Progenitor cell of endocrine pancreas (in vitro differentiated cells): ENCODE measurements around the gene VPS8. TPM values are rescaled to one million over a fixed set of nuclear protein-coding genes. Genes with fewer than 3 reads are reported as not detected.

ENCODE experiments used
- DNase-seq: peaks from one replicate; pipeline ENCODE4 v3.0.0; 2021; ENCODE audit warnings: low spot score; ENCODE audit not compliant: unreplicated experiment
- H3K27ac Mint-ChIP-seq: 2 replicates; pipeline ENCODE4 v1.8.0; 2021; ENCODE audit warnings: mild to moderate bottlenecking, moderate library complexity, mixed read lengths
- H3K27me3 Mint-ChIP-seq: 2 replicates; pipeline ENCODE4 v1.8.0; 2021; ENCODE audit warnings: mixed read lengths
- H3K36me3 Mint-ChIP-seq: 2 replicates; pipeline ENCODE4 v1.8.0; 2022; ENCODE audit warnings: mixed read lengths; ENCODE audit not compliant: insufficient read depth
- H3K4me1 Mint-ChIP-seq: 2 replicates; pipeline ENCODE4 v1.8.0; 2021; ENCODE audit warnings: low read depth, mixed read lengths
- H3K4me3 Mint-ChIP-seq: 2 replicates; pipeline ENCODE4 v1.8.0; 2021; ENCODE audit warnings: low read depth, mild to moderate bottlenecking, moderate library complexity, mixed read lengths
- H3K9me3 Mint-ChIP-seq: 2 replicates; pipeline ENCODE4 v1.8.0; 2021; ENCODE audit warnings: low read depth, mixed read lengths
- total RNA-seq: library from RNA; stranded (reverse); gene quantifications from 2 replicates; pipeline ENCODE4 v1.2.1, GENCODE V29; 2021
- TF ChIP-seq, protein P1 (sequence below): fragments of 200-600 bp; sonication (generic); IDR thresholded peaks from one replicate; pipeline ENCODE4 v1.5.0; 2021; ENCODE audit warnings: antibody characterized with exemption, mild to moderate bottlenecking; ENCODE audit not compliant: unreplicated experiment

VPS8 gene
- total RNA-seq, 1 donor from 2014 or later = 89.4 TPM

DNA sequence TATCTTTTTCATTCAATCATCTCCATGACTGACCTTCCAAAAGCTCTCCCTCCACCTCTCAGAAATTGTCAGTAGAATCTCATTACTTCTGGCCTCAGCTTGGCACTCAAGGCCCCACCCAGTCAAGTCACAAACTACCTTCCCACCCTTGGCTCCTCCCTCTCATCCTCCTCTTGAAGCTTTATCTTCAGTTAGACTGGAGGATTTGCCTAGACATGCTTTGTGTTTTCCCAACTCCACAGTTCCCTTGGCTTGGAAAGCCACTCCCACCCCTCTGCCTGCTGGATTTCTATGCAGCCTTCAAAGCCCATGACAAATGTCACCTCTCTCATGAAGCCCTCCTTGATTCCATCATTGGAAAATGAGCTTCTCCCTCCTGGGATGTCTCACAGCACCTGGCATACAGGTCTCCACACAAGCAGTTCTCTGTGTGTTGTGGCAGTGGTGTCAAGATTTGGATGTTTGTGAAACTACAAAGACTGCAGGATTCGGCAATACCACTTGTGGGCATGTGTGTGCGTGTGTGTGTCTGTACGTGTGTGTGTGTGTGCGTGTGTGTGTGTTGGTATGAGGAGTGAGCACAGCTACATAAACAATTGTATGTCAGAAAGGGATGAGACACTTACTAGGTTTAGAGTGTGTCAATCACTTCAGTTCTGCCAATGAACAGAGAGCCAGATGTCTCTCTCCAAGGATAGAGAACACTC, 45.3 kb upstream of the VPS8 start:
- H3K4me1 Mint-ChIP-seq = peaks cover 8% of the 10 kb centered on the region
- peaks cover 68% of the 10 kb centered on the region for H3K27me3 Mint-ChIP-seq
- no peaks in the 10 kb centered on the region for H3K9me3 Mint-ChIP-seq
- H3K27ac Mint-ChIP-seq = peak overlapping the region; percentile 9
- no peak overlapping the region for H3K4me3 Mint-ChIP-seq
- no peaks in the 10 kb centered on the region for H3K36me3 Mint-ChIP-seq
- no peak for DNase-seq
- TF ChIP-seq, protein P1, sequence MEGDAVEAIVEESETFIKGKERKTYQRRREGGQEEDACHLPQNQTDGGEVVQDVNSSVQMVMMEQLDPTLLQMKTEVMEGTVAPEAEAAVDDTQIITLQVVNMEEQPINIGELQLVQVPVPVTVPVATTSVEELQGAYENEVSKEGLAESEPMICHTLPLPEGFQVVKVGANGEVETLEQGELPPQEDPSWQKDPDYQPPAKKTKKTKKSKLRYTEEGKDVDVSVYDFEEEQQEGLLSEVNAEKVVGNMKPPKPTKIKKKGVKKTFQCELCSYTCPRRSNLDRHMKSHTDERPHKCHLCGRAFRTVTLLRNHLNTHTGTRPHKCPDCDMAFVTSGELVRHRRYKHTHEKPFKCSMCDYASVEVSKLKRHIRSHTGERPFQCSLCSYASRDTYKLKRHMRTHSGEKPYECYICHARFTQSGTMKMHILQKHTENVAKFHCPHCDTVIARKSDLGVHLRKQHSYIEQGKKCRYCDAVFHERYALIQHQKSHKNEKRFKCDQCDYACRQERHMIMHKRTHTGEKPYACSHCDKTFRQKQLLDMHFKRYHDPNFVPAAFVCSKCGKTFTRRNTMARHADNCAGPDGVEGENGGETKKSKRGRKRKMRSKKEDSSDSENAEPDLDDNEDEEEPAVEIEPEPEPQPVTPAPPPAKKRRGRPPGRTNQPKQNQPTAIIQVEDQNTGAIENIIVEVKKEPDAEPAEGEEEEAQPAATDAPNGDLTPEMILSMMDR = no peak

DNA sequence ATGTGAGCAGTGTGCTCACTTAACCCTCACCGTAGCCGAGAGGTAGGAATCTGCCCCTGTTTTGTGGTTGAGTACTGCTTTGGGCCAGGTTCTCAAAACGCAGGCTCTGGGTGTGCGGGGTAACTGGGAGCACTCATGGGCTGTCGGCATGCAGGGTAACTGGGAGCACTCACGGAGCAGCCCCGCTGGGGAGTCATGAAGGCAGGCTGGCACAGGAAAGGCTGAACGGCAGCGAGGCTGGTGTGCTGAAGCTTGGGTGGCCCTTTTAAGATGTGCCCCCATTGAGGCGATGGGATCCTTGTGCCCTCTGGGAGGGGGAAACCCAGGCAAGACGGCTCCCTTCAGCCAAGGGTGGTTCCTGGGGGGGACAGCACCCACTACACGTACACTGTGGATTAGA, 44.6 kb upstream of the VPS8 start:
- peaks cover 3% of the 10 kb centered on the region for H3K4me1 Mint-ChIP-seq
- no peak for DNase-seq
- no peaks in the 10 kb centered on the region for H3K36me3 Mint-ChIP-seq
- H3K27me3 Mint-ChIP-seq = peaks cover 67% of the 10 kb centered on the region
- H3K27ac Mint-ChIP-seq = no peak overlapping the region
- TF ChIP-seq, protein P1 = no peak
- H3K9me3 Mint-ChIP-seq = no peaks in the 10 kb centered on the region
- H3K4me3 Mint-ChIP-seq = no peak overlapping the region

DNA sequence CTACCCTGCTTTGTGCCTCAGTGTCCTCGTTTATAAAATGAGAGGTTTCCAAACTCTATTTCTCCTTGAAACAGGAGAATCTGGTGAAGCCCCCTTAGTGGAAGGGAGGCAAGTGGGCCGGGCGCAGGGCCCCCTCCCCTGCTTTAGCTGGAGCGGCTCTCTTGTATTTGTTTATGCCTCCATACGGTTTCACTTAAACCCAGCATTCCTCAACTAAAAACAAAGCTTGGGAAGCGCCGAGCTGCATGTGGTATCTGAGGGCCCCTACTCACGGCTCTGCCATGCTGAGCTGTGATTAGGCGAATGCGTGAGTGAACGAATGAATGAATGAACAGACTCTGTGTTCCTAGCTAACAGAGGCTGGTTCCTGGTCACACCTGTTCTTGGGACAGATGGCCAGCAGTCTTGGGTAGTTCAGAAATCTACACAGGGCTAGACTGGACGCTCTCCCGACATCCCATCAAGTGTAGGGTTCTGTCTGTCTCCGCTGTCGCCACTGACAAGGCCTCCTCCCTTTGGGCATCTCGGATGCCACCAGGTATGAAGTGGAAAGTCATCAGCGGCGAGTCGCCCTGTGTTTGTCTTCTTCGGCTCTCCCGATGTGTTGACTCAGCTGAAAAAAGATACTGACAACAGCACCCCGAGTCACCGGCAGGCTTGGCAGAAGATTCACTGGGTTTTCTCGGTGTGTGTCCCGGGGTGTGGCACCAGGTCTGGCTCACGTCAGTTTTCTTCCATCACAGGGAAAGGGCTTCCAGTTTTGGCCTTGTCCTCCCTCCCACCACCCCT, 42.4 kb upstream of the VPS8 start:
- peaks cover 58% of the 10 kb centered on the region for H3K27me3 Mint-ChIP-seq
- H3K36me3 Mint-ChIP-seq = no peaks in the 10 kb centered on the region
- TF ChIP-seq, protein P1 = no peak
- DNase-seq = no peak
- H3K27ac Mint-ChIP-seq = no peak overlapping the region
- peaks cover 3% of the 10 kb centered on the region for H3K4me1 Mint-ChIP-seq
- no peak overlapping the region for H3K4me3 Mint-ChIP-seq
- no peaks in the 10 kb centered on the region for H3K9me3 Mint-ChIP-seq

DNA sequence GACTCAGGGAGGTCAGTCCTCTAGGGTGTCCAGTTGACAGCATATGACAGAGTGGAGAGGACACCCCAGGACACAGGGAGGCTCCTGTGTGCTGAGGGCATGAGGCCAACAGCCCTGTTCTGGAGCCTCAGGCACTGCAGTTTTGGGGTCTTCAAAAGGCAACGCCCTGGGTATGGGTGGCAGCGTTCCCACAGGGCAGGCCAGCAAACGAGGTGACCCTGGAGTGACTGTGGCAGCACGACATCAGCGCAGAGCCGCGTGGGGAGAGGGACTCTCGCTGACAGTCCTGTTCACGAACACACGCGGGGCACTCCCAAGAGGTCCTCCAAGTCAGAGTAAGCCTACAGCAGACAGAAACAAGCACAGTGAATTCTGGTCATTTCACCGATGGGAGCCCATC, 41.4 kb upstream of the VPS8 start:
- peaks cover 57% of the 10 kb centered on the region for H3K27me3 Mint-ChIP-seq
- TF ChIP-seq, protein P1 = no peak
- peaks cover 3% of the 10 kb centered on the region for H3K4me1 Mint-ChIP-seq
- no peak for DNase-seq
- H3K36me3 Mint-ChIP-seq = no peaks in the 10 kb centered on the region
- no peak overlapping the region for H3K27ac Mint-ChIP-seq
- no peak overlapping the region for H3K4me3 Mint-ChIP-seq
- H3K9me3 Mint-ChIP-seq = no peaks in the 10 kb centered on the region

DNA sequence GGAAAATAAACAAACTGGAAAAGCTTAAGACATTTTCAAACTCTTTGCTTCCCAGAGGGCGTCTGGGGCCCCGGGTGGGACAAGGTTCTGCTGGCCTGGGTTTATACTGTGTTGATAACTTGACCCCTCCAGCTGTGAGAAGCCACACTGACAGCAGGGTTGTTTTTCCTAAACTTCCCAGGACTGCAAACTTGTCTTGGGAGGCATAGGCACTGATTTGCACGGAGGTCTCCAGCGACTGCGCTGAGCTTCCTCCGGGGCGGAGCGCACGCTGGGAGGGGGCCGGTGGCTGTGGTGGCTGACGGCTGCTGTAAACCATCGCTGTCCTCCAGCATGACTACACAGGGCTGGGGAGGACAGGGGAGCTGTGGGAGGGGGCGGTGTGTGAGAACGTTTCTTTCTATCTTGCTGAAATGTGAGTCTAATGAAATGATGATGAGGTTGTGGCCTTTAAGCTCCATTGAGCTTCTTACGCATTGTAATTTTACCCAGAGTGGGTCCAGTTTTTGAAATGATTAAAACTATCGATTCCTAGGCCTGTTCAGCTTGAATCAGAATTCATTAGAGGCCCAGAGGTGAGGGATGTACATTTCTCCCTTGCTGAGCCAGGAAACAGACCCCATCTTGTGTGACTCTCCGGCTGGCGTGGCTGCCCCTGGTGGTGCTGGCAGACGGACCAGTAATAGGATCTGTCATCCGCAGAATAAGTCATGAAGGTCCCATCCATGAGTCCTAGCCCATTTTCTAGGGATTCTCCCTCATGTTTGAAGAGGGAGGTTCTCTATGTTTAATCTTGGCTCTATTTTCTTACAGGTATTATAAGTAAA, 40.5 kb upstream of the VPS8 start:
- no peaks in the 10 kb centered on the region for H3K36me3 Mint-ChIP-seq
- H3K27ac Mint-ChIP-seq = no peak overlapping the region
- H3K9me3 Mint-ChIP-seq = no peaks in the 10 kb centered on the region
- peaks cover 61% of the 10 kb centered on the region for H3K27me3 Mint-ChIP-seq
- TF ChIP-seq, protein P1 = no peak
- no peak overlapping the region for H3K4me3 Mint-ChIP-seq
- peaks cover 3% of the 10 kb centered on the region for H3K4me1 Mint-ChIP-seq
- DNase-seq = no peak
